Esophagus squamous epithelium (tissue), 4 donors: ENCODE data around the gene RNF144A.

ENCODE experiments used
- CTCF ChIP-seq, 6 experiments: fragments of 450-650 bp in 4 of 6; fragments of 200-600 bp in 2 of 6; sonication (generic) in 2 of 6; IDR thresholded peaks; one replicate each; pipeline ENCODE4 v1.5.1; 2016 to 2019; ENCODE audit warnings: antibody characterized with exemption in 6 of 6, mild to moderate bottlenecking in 4 of 6, moderate library complexity in 4 of 6
- POLR2A ChIP-seq, 4 donors: fragments of 450-650 bp; IDR thresholded peaks; one replicate each; pipeline ENCODE4 v1.6.1; 2017; ENCODE audit warnings: antibody characterized with exemption in 4 of 4, mild to moderate bottlenecking in 4 of 4, moderate library complexity in 3 of 4

- TF ChIP-seq POLR2A (IDR thresholded peaks at IDR 0.05) (no peak), CTCF (IDR thresholded peaks at IDR 0.05) (no peak)
These were observed 167.4 kb downstream of the RNF144A start for GRCh38 chr2:7084601-7085000.
